Measurements from ENCODE around the gene GRIK4. TPM values are rescaled to one million over a fixed set of nuclear protein-coding genes. Genes with fewer than 3 reads are reported as not detected.

GRIK4 gene
- total and polyA plus RNA-seq, 2 of the 4 experiments (the other 2 are of a cell fraction) = 0.18 to 0.38 TPM

GRCh38 chr11:120744016-120744994 is 232.8 kb downstream of the GRIK4 start:
- Histone ChIP-seq H4K20me1 (ENCODE audit: insufficient read depth, low read length) (no peaks in the 10 kb centered on the region), H2AFZ (replicated peaks; ENCODE audit: low read length, poor library complexity) (no peak overlapping the region), H2AK9ac (replicated peaks; ENCODE audit: low read depth, low read length, poor library complexity) (no peak overlapping the region), H3K23ac (ENCODE audit: low read depth, low read length) (no peak overlapping the region), H2BK120ac (ENCODE audit: low read depth, low read length) (no peak overlapping the region), H4K8ac (ENCODE audit: low read depth in 2 of 2, low read length in 2 of 2) (no peak overlapping the region), H3K27me3 (ENCODE audit: control insufficient read depth, insufficient read depth, low read length) (peaks cover 9% of the 10 kb centered on the region), H2BK5ac (ENCODE audit: low read depth, low read length, poor library complexity, severe bottlenecking) (no peak overlapping the region), H3K9ac (ENCODE audit: low read depth, low read length) (no peak overlapping the region), H3K56ac (ENCODE audit: extremely low read depth, insufficient read depth, low read length) (no peak overlapping the region), H2AK5ac (ENCODE audit: low read depth, low read length) (no peak overlapping the region), H3K79me1 (ENCODE audit: low read depth in 1 of 2, low read length in 2 of 2) (no peaks in the 10 kb centered on the region), H3K18ac (ENCODE audit: low read depth, low read length) (no peak overlapping the region), H3K9me3 (ENCODE audit: control insufficient read depth, insufficient read depth, low read length) (no peaks in the 10 kb centered on the region), H3K4me1 (ENCODE audit: control insufficient read depth, insufficient read depth, low read length) (no peaks in the 10 kb centered on the region), H3K4me2 (ENCODE audit: low read depth, low read length) (no peak overlapping the region), H3K36me3 (ENCODE audit: control insufficient read depth, insufficient read depth, low read length) (no peaks in the 10 kb centered on the region), H3K9me1 (ENCODE audit: insufficient read depth, low read length) (no peaks in the 10 kb centered on the region), H3K27ac (ENCODE audit: insufficient read depth, low read length) (no peak overlapping the region), H2BK20ac (ENCODE audit: low read depth, low read length) (no peak overlapping the region), H2BK15ac (ENCODE audit: low read depth, low read length) (no peak overlapping the region), H3K4me3 (ENCODE audit: insufficient read depth, low read depth, low read length) (no peak overlapping the region), H3K14ac (replicated peaks; ENCODE audit: low read depth, low read length) (no peak overlapping the region), H4K5ac (ENCODE audit: low read depth, low read length) (no peak overlapping the region), H3K4ac (ENCODE audit: low read depth, low read length) (no peak overlapping the region), H4K91ac (ENCODE audit: insufficient read depth, low read depth, low read length) (no peak overlapping the region)
- intact Hi-C loops (cut with micrococcal nuclease) = no loop called here
- no peak for DNase-seq
- ATAC-seq (ENCODE audit: low read depth) = no peak
- dilution Hi-C loops (cut with HindIII; ENCODE audit: low sequenced_read_pairs, unreplicated experiment) = no loop called here
- in situ Hi-C loops (cut with MboI; ENCODE audit: low sequenced_read_pairs) = no loop called here
- ChIA-PET POLR2A (ENCODE audit: unreplicated experiment) (no interaction called here), CTCF (interaction anchor here (0.6 kb wide), 1 partner anchor 380 kb away, joined by 3 read pairs; no protein-coding TSS in a partner anchor)
- TF ChIP-seq FOS (IDR thresholded peaks at IDR 0.05; ENCODE audit: low read depth, low read length) (no peak), CTCF (conservative IDR thresholded peaks at IDR 0.05; ENCODE audit: low read depth, low read length) (no peak), RAD21 (IDR thresholded peaks at IDR 0.05; ENCODE audit: low read length) (no peak), RFX5 (IDR thresholded peaks at IDR 0.05; ENCODE audit: low read depth, low read length) (no peak)
- no TSS peak for BruUV-seq (replicated peaks)
- 100% methylated on average over 1 of the region's 14 CpGs; no CpG with 5 or more reads in 1 of the 2 experiments for WGBS, 2 experiments (ENCODE audit: extremely low coverage in 2 of 2, insufficient read length in 1 of 2)
